Measurements from ENCODE around the gene NSD1. TPM values are rescaled to one million over a fixed set of nuclear protein-coding genes. Genes with fewer than 3 reads are reported as not detected.

NSD1 gene
- polyA plus RNA-seq, 1 donor (not counting 4 experiments of a cell fraction or from before 2014, with no cell fraction given), result 13.6 TPM

DNA sequence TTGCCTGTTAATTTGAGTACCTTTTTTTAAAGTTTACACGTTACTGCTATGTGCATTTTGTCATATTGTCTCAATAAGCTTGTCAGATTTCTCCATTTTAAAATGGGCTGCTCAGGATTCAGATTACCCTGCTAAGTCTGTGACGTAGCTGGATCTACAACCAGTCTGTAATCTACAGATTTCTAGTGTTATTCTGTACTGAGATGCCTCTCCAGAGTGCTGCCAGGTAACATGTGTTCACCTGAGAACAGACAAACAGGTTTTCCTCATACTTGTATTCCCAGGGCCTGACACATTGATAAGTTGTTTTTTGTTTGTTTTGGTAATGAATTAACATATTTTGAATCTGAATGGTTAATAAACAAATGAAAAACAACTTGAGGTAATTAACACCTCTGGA, 154.6 kb downstream of the NSD1 start:
- Histone ChIP-seq H2AFZ (ENCODE audit: control insufficient read depth, low read length) (no peak overlapping the region), H3K27me3 (ENCODE audit: control insufficient read depth, extremely low read depth, insufficient read depth, low read length) (no peaks in the 10 kb centered on the region), H3K27ac (ENCODE audit: control insufficient read depth, insufficient read depth, low read length) (no peak overlapping the region), H3K36me3 (ENCODE audit: control insufficient read depth in 2 of 2, extremely low read depth in 1 of 2, insufficient read depth in 2 of 2, low read length in 2 of 2) (peaks cover 16 to 18% of the 10 kb centered on the region in 2 experiments), H3K4me1 (ENCODE audit: control insufficient read depth, extremely low read depth, insufficient read depth, low read length) (no peaks in the 10 kb centered on the region), H3K9ac (ENCODE audit: control insufficient read depth, extremely low read depth, insufficient read depth, low read length) (no peak overlapping the region), H3K4me3 (ENCODE audit: control insufficient read depth in 2 of 3, extremely low read depth in 1 of 3, insufficient read depth in 2 of 3, low read depth in 1 of 3, low read length in 3 of 3) (no peak overlapping the region), H3K9me3 (ENCODE audit: control insufficient read depth, low read depth, low read length) (no peaks in the 10 kb centered on the region), H3K4me2 (ENCODE audit: control insufficient read depth, extremely low read depth, insufficient read depth, low read depth, low read length) (no peak overlapping the region), H3K9me1 (ENCODE audit: control insufficient read depth, extremely low read depth, insufficient read depth, low read length) (no peaks in the 10 kb centered on the region), H4K20me1 (ENCODE audit: control insufficient read depth, extremely low read depth, insufficient read depth, low read length) (no peaks in the 10 kb centered on the region), H3K79me2 (ENCODE audit: control insufficient read depth, insufficient read depth, low read length) (no peaks in the 10 kb centered on the region)
- FAIRE-seq, result no peak
- DNase-seq (ENCODE audit: low read depth, low spot score), result no peak
- dilution Hi-C loops (cut with MboI; ENCODE audit: extremely low pct_ligation_motif_present, low sequenced_read_pairs), result no loop called here
- TF ChIP-seq, protein P1, sequence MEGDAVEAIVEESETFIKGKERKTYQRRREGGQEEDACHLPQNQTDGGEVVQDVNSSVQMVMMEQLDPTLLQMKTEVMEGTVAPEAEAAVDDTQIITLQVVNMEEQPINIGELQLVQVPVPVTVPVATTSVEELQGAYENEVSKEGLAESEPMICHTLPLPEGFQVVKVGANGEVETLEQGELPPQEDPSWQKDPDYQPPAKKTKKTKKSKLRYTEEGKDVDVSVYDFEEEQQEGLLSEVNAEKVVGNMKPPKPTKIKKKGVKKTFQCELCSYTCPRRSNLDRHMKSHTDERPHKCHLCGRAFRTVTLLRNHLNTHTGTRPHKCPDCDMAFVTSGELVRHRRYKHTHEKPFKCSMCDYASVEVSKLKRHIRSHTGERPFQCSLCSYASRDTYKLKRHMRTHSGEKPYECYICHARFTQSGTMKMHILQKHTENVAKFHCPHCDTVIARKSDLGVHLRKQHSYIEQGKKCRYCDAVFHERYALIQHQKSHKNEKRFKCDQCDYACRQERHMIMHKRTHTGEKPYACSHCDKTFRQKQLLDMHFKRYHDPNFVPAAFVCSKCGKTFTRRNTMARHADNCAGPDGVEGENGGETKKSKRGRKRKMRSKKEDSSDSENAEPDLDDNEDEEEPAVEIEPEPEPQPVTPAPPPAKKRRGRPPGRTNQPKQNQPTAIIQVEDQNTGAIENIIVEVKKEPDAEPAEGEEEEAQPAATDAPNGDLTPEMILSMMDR (optimal IDR thresholded peaks at IDR 0.05 in 1 of 3, IDR thresholded peaks at IDR 0.05 in 1 of 3, conservative IDR thresholded peaks at IDR 0.05 in 1 of 3; ENCODE audit: extremely low read depth in 1 of 3, insufficient read depth in 2 of 3, low read length in 3 of 3), result no peak
- no peak for TF ChIP-seq EZH2 (IDR thresholded peaks at IDR 0.05; ENCODE audit: low read length)

DNA sequence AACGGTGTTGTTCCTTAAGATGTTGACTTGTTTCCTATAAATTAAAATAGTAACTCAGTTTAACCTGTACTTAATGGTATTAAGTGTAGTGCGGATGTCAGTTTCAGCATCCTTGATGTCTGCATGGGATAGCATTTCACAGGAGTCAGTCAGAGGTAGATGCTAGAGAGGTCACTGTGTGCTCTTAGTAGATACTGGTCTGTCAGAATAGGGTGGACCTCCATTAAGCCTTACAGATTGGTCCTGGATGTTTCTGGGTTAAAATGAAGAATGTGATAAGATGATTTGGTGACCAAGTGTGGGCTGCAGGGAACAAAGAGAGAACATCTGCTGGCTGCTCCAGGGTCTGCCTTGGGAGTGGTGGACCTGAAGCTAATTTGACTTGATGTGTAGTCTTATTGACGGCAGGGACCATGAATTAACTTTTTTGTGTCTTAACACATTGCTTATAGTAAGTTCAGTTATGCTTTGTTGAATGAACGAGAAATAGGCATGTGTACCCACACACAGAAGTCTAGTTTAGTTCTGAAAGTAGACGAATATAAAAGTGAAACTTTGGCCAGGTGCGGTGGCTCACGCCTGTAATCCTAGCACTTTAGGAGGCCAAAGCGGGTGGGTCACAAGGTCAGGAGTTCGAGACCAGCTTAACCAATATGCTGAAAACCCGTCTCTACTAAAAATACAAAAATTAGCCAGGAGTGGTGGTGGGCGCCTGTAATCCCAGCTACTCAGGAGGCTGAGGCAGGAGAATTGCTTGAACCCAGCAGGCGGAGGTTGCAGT, 157.4 kb downstream of the NSD1 start:
- Histone ChIP-seq H3K36me3 (ENCODE audit: control insufficient read depth in 2 of 2, extremely low read depth in 1 of 2, insufficient read depth in 2 of 2, low read length in 2 of 2) (peaks cover 23 to 33% of the 10 kb centered on the region in 2 experiments), H3K9me1 (ENCODE audit: control insufficient read depth, extremely low read depth, insufficient read depth, low read length) (no peaks in the 10 kb centered on the region), H2AFZ (ENCODE audit: control insufficient read depth, low read length) (no peak overlapping the region), H3K4me3 (ENCODE audit: control insufficient read depth in 2 of 3, extremely low read depth in 1 of 3, insufficient read depth in 2 of 3, low read depth in 1 of 3, low read length in 3 of 3) (no peak overlapping the region), H3K27ac (ENCODE audit: control insufficient read depth, insufficient read depth, low read length) (no peak overlapping the region), H4K20me1 (ENCODE audit: control insufficient read depth, extremely low read depth, insufficient read depth, low read length) (no peaks in the 10 kb centered on the region), H3K4me1 (ENCODE audit: control insufficient read depth, extremely low read depth, insufficient read depth, low read length) (no peaks in the 10 kb centered on the region), H3K27me3 (ENCODE audit: control insufficient read depth, extremely low read depth, insufficient read depth, low read length) (no peaks in the 10 kb centered on the region), H3K9ac (ENCODE audit: control insufficient read depth, extremely low read depth, insufficient read depth, low read length) (no peak overlapping the region), H3K9me3 (ENCODE audit: control insufficient read depth, low read depth, low read length) (no peaks in the 10 kb centered on the region), H3K4me2 (ENCODE audit: control insufficient read depth, extremely low read depth, insufficient read depth, low read depth, low read length) (no peak overlapping the region), H3K79me2 (ENCODE audit: control insufficient read depth, insufficient read depth, low read length) (no peaks in the 10 kb centered on the region)
- dilution Hi-C loops (cut with MboI; ENCODE audit: extremely low pct_ligation_motif_present, low sequenced_read_pairs), result no loop called here
- TF ChIP-seq, protein P1 (optimal IDR thresholded peaks at IDR 0.05 in 1 of 3, IDR thresholded peaks at IDR 0.05 in 1 of 3, conservative IDR thresholded peaks at IDR 0.05 in 1 of 3; ENCODE audit: extremely low read depth in 1 of 3, insufficient read depth in 2 of 3, low read length in 3 of 3), result no peak
- no peak for TF ChIP-seq EZH2 (IDR thresholded peaks at IDR 0.05; ENCODE audit: low read length)
- DNase-seq (ENCODE audit: low read depth, low spot score), result no peak
- FAIRE-seq, result no peak

Data from keratinocyte (primary cell).